Neutrophil (primary cell): ENCODE results near the gene SPANXN5.
"Not testable (repeated sequence)": the region's sequence is repeated elsewhere in the genome, so short reads cannot be mapped to it uniquely, and the experiment has no call there.

Experiments used
- H3K27ac ChIP-seq: fragments of 200-600 bp; sonication (generic); 2 replicates; pipeline ENCODE4 v1.5.1; 2016; ENCODE audit warnings: mild to moderate bottlenecking, moderate library complexity
- H3K27me3 ChIP-seq: fragments of 200-600 bp; sonication (generic); 2 replicates; pipeline ENCODE4 v1.6.0; 2016; ENCODE audit warnings: mild to moderate bottlenecking
- H3K36me3 ChIP-seq: fragments of 200-600 bp; sonication (generic); 2 replicates; pipeline ENCODE4 v1.5.1; 2017
- H3K4me1 ChIP-seq, 2 experiments: fragments of 200-600 bp in 1 of 2; sonication (generic) in 1 of 2; 1 replicate in 1 of 2; 2 replicates in 1 of 2; pipeline versions ENCODE4 v1.5.1 to v1.6.1; 2013 to 2016; ENCODE audit warnings: low read depth in 1 of 2, low read length in 1 of 2, mild to moderate bottlenecking in 1 of 2, moderate library complexity in 1 of 2; ENCODE audit not compliant: control insufficient read depth in 1 of 2, insufficient read depth in 1 of 2
- H3K4me3 ChIP-seq, 2 experiments: fragments of 200-600 bp in 1 of 2; sonication (generic) in 1 of 2; 1 replicate in 1 of 2; 2 replicates in 1 of 2; pipeline ENCODE4 v1.5.1; 2013 to 2016; ENCODE audit warnings: low read depth in 1 of 2, low read length in 1 of 2, mild to moderate bottlenecking in 1 of 2, moderate library complexity in 1 of 2
- H3K9me3 ChIP-seq: fragments of 200-600 bp; sonication (generic); 2 replicates; pipeline ENCODE4 v1.5.1; 2016
- TF ChIP-seq, protein P1 (sequence below): fragments of 200-600 bp; sonication (generic); IDR thresholded peaks from 2 replicates; pipeline ENCODE4 v1.5.1; 2016; ENCODE audit warnings: antibody characterized with exemption

SPANXN5 gene, protein sequence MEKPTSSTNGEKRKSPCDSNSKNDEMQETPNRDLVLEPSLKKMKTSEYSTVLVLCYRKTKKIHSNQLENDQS

DNA sequence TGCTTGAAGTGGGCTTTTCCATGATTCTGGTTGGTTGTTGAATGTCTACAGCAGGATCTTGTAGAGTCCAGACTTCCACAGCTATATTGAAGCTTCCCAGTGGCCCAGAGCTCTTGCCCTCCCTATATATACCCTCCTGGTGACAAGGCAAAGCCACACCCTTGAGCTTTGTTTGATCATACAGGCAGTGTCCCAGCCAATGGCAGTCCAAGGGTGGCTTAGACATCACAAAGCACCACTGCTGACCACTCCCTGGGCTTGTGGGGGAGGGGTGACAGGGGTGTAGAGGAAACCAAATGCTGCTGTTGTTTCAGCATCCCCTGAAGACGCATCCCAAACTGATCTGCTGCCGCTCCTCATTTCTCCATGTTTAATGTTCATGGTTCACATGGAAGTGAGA is at the start of gene SPANXN5:
TSS of gene SPANXN5 (minus strand) at position 101 of the 400 bp plus-strand sequence. CDS start at position 22, 79 bp downstream.
- not testable (repeated sequence) for H3K4me1 ChIP-seq, H3K4me3 ChIP-seq, H3K27ac ChIP-seq, H3K27me3 ChIP-seq, H3K9me3 ChIP-seq, H3K36me3 ChIP-seq

DNA sequence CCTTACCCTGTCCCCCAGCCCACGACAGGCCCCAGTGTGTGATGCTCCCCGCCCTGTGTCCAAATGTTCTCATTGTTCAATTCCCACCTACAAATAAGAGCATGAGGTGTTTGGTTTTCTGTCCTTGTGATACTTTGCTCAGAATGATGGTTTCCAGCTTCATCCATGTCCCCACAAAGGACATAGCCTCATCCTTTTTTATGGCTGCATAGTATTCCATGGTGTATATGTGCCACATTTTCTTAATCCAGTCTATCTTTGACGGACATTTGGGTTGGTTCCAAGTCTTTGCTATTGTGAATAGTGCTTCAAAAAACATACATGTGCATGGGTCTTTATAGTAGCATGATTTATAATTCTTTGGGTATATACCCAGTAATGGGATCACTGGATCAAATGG is 46.4 kb upstream of the SPANXN5 start:
- H3K36me3 ChIP-seq, H3K9me3 ChIP-seq, H3K27ac ChIP-seq, H3K27me3 ChIP-seq, H3K4me3 ChIP-seq, H3K4me1 ChIP-seq: not testable (repeated sequence)

DNA sequence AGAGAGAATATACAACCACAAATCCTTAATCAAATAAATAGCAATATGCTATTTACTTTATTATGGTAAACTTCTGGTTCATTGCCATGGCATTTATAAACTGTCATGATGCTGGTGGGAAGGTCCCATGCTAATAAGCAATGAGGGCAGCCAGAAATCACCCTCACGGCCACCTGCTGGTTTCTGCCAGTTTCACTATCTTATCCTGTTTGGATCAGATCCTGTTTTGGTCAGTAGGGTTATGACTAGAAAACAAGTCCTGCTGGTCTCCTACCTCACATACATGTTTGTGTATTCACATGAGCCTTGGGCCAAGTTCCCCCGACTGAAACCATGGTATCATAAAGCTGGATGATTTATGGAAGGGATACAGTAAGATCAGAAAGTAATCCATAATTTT is 41.9 kb upstream of the SPANXN5 start:
- no peak overlapping the region for H3K27ac ChIP-seq
- no peak overlapping the region for H3K4me3 ChIP-seq
- H3K4me1 ChIP-seq = no peaks in the 10 kb centered on the region
- no peaks in the 10 kb centered on the region for H3K27me3 ChIP-seq
- TF ChIP-seq, protein P1, sequence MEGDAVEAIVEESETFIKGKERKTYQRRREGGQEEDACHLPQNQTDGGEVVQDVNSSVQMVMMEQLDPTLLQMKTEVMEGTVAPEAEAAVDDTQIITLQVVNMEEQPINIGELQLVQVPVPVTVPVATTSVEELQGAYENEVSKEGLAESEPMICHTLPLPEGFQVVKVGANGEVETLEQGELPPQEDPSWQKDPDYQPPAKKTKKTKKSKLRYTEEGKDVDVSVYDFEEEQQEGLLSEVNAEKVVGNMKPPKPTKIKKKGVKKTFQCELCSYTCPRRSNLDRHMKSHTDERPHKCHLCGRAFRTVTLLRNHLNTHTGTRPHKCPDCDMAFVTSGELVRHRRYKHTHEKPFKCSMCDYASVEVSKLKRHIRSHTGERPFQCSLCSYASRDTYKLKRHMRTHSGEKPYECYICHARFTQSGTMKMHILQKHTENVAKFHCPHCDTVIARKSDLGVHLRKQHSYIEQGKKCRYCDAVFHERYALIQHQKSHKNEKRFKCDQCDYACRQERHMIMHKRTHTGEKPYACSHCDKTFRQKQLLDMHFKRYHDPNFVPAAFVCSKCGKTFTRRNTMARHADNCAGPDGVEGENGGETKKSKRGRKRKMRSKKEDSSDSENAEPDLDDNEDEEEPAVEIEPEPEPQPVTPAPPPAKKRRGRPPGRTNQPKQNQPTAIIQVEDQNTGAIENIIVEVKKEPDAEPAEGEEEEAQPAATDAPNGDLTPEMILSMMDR = no peak
- H3K9me3 ChIP-seq = no peaks in the 10 kb centered on the region
- H3K36me3 ChIP-seq = no peaks in the 10 kb centered on the region

DNA sequence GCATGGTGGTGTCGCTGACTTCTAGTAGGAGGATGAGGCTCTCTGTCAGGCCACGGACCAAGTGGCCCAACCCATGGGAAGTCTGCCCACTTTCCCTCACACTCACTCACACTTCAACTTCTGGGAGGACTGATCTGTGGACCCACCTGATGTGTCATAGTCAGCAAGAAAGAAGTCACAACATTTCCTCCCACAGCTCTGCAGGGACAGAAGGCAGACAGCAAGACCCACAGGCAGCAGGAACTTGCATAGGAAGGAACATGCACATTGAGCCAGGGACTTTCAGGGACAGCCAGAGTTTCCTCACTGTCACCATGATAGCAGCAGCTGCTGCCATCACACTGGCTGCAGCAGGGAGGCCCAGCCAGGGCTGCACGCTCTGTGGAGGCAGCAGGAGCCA is 33.3 kb upstream of the SPANXN5 start:
- H3K4me1 ChIP-seq = no peaks in the 10 kb centered on the region
- no peaks in the 10 kb centered on the region for H3K36me3 ChIP-seq
- H3K27ac ChIP-seq = no peak overlapping the region
- H3K4me3 ChIP-seq = no peak overlapping the region
- H3K27me3 ChIP-seq = no peaks in the 10 kb centered on the region
- TF ChIP-seq, protein P1 = no peak
- H3K9me3 ChIP-seq = no peaks in the 10 kb centered on the region

DNA sequence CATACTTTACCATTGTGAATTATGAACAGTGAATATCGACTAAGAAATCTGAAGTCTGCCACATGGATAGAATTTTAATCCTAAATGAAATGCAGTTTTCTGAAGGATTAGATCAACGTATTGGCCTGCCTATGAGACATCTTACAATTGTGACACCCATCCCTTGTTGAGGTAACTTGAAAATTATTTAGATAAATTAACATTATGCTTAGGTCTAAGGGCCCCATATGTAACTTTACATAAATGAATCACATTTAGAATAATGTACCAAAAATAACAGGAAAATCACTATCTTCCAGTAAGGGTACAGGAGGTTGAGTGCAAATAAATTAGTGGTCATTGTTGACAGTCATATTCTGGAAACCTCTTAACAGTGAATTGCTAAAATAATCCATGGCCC is 27.4 kb upstream of the SPANXN5 start:
- no peak overlapping the region for H3K27ac ChIP-seq
- H3K36me3 ChIP-seq = no peaks in the 10 kb centered on the region
- H3K27me3 ChIP-seq = no peaks in the 10 kb centered on the region
- no peaks in the 10 kb centered on the region for H3K4me1 ChIP-seq
- H3K4me3 ChIP-seq = no peak overlapping the region
- H3K9me3 ChIP-seq = no peaks in the 10 kb centered on the region
- TF ChIP-seq, protein P1 = no peak

DNA sequence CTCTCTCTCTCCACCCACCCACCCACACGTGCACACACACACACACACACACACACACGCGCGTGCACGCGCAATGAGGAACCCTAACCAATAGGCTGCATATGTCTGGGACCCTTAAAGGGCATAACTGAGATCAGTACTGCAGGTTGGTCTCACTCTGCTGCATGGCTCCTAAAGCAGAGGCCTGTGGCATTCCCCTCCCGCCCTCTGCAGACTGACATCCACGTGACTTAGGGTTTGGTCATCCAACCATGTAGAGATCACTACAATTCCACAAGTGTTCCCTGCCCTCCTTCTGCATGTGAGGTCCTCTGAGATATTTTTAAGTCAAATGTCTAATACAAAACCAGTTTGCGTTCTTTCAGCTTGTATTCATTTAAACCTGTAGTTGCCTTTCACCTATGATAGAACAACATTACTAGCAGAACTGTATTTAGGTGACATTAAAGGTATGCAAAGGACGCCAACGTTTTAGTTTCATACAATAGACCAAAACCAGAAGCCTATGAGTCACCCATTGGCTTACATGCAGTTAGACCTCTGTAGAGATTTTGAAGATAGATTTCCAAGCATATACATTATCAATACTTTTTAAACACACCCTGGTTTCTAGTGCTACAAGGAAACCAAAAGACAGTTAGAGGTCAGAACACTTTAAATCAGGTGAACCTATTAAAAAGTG is 24.0 kb upstream of the SPANXN5 start:
- Histone ChIP-seq H3K4me3 (no peak overlapping the region), H3K9me3 (no peaks in the 10 kb centered on the region), H3K4me1 (no peaks in the 10 kb centered on the region), H3K27me3 (no peaks in the 10 kb centered on the region), H3K36me3 (no peaks in the 10 kb centered on the region), H3K27ac (no peak overlapping the region)
- TF ChIP-seq, protein P1 = no peak
